OCI-LY1 (cell line): Measurements from ENCODE around the gene SLC46A1.
A peak's percentile ranks its signal among the peaks of the same experiment; 100 is the strongest.

Experiments
- H2AFZ ChIP-seq: fragments of 200-600 bp; sonication (generic), shearing (Covaris generic); 2 replicates; pipeline ENCODE4 v1.6.0; 2014; ENCODE audit warnings: antibody characterized with exemption, mild to moderate bottlenecking, low read length
- H3F3A ChIP-seq: fragments of 200-600 bp; sonication (generic), shearing (Covaris generic); 2 replicates; pipeline ENCODE4 v1.6.0; 2014; ENCODE audit warnings: mild to moderate bottlenecking, antibody characterized with exemption, low read length, moderate library complexity; ENCODE audit not compliant: insufficient read depth
- H3K27ac ChIP-seq: fragments of 200-600 bp; sonication (generic); 2 replicates; pipeline ENCODE4 v1.5.1; 2014; ENCODE audit warnings: low read length, mixed run types, mild to moderate bottlenecking, low read depth; ENCODE audit not compliant: poor library complexity, severe bottlenecking
- H3K27me3 ChIP-seq: fragments of 200-600 bp; sonication (generic); 2 replicates; pipeline ENCODE4 v1.6.0; 2014; ENCODE audit warnings: antibody characterized with exemption, mild to moderate bottlenecking, low read length, moderate library complexity; ENCODE audit not compliant: insufficient read depth
- H3K36me3 ChIP-seq: fragments of 200-600 bp; sonication (generic); 2 replicates; pipeline ENCODE4 v1.6.1; 2014; ENCODE audit warnings: mild to moderate bottlenecking, antibody characterized with exemption, low read length, moderate library complexity, mixed read lengths; ENCODE audit not compliant: insufficient read depth
- H3K4me1 ChIP-seq: fragments of 200-600 bp; sonication (generic); 2 replicates; pipeline ENCODE4 v1.5.1; 2014; ENCODE audit warnings: mild to moderate bottlenecking, low read length, moderate library complexity; ENCODE audit not compliant: insufficient read depth, severe bottlenecking
- H3K4me2 ChIP-seq: fragments of 200-600 bp; sonication (generic), shearing (Covaris generic); 2 replicates; pipeline ENCODE4 v1.6.1; 2014; ENCODE audit warnings: low read length
- H3K4me3 ChIP-seq: fragments of 200-600 bp; sonication (generic); 2 replicates; pipeline ENCODE4 v1.5.1; 2014; ENCODE audit warnings: low read length, low read depth, mild to moderate bottlenecking, mixed read lengths; ENCODE audit not compliant: poor library complexity, severe bottlenecking
- H3K79me2 ChIP-seq: fragments of 200-600 bp; shearing (Covaris generic); 2 replicates; pipeline ENCODE4 v1.6.1; 2016; ENCODE audit warnings: mixed run types, low read length, mixed read lengths; ENCODE audit not compliant: insufficient read depth
- H3K9ac ChIP-seq: fragments of 200-600 bp; sonication (generic), shearing (Covaris generic); 2 replicates; pipeline ENCODE4 v1.6.1; 2014; ENCODE audit warnings: mild to moderate bottlenecking, low read length, mixed read lengths
- H3K9me2 ChIP-seq: fragments of 200-600 bp; sonication (generic), shearing (Covaris generic); 2 replicates; pipeline ENCODE4 v1.6.1; 2014; ENCODE audit warnings: low read depth, mild to moderate bottlenecking, low read length, mixed read lengths
- H3K9me3 ChIP-seq: fragments of 200-600 bp; shearing (Covaris generic); 2 replicates; pipeline ENCODE4 v1.6.1; 2014; ENCODE audit warnings: low read length, mixed read lengths
- H4K20me1 ChIP-seq: fragments of 200-600 bp; sonication (generic), shearing (Covaris generic); 2 replicates; pipeline ENCODE4 v1.6.0; 2016; ENCODE audit warnings: mild to moderate bottlenecking, low read length; ENCODE audit not compliant: insufficient read depth
- EZH2 ChIP-seq: fragments of 200-600 bp; sonication (generic), shearing (Covaris generic); IDR thresholded peaks from 2 replicates; pipeline ENCODE4 v1.8.0; 2017; ENCODE audit warnings: borderline replicate concordance, mixed run types, mild to moderate bottlenecking, antibody characterized with exemption, low read length, moderate library complexity, mixed read lengths
- TF ChIP-seq, protein P1 (sequence below): fragments of 200-600 bp; sonication (generic), shearing (Covaris generic); IDR thresholded peaks from 2 replicates; pipeline ENCODE4 v1.5.1; 2017; ENCODE audit warnings: mild to moderate bottlenecking, antibody characterized with exemption, low read length, moderate library complexity, mixed read lengths

Gene SLC46A1

GRCh38 chr17:28407974-28408306 lies 1.9 kb upstream of the SLC46A1 start:
- Histone ChIP-seq H3K27me3 (no peaks in the 10 kb centered on the region), H3K9me2 (no peaks in the 10 kb centered on the region), H3K4me3 (no peak overlapping the region), H3F3A (no peaks in the 10 kb centered on the region), H3K9ac (no peak overlapping the region), H4K20me1 (no peaks in the 10 kb centered on the region), H3K27ac (no peak overlapping the region), H3K79me2 (no peaks in the 10 kb centered on the region), H3K36me3 (no peaks in the 10 kb centered on the region), H3K4me1 (peaks cover 9% of the 10 kb centered on the region), H2AFZ (no peak overlapping the region), H3K4me2 (no peak overlapping the region), H3K9me3 (no peaks in the 10 kb centered on the region)
- TF ChIP-seq EZH2 = no peak
- TF ChIP-seq, protein P1, sequence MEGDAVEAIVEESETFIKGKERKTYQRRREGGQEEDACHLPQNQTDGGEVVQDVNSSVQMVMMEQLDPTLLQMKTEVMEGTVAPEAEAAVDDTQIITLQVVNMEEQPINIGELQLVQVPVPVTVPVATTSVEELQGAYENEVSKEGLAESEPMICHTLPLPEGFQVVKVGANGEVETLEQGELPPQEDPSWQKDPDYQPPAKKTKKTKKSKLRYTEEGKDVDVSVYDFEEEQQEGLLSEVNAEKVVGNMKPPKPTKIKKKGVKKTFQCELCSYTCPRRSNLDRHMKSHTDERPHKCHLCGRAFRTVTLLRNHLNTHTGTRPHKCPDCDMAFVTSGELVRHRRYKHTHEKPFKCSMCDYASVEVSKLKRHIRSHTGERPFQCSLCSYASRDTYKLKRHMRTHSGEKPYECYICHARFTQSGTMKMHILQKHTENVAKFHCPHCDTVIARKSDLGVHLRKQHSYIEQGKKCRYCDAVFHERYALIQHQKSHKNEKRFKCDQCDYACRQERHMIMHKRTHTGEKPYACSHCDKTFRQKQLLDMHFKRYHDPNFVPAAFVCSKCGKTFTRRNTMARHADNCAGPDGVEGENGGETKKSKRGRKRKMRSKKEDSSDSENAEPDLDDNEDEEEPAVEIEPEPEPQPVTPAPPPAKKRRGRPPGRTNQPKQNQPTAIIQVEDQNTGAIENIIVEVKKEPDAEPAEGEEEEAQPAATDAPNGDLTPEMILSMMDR = no peak

DNA sequence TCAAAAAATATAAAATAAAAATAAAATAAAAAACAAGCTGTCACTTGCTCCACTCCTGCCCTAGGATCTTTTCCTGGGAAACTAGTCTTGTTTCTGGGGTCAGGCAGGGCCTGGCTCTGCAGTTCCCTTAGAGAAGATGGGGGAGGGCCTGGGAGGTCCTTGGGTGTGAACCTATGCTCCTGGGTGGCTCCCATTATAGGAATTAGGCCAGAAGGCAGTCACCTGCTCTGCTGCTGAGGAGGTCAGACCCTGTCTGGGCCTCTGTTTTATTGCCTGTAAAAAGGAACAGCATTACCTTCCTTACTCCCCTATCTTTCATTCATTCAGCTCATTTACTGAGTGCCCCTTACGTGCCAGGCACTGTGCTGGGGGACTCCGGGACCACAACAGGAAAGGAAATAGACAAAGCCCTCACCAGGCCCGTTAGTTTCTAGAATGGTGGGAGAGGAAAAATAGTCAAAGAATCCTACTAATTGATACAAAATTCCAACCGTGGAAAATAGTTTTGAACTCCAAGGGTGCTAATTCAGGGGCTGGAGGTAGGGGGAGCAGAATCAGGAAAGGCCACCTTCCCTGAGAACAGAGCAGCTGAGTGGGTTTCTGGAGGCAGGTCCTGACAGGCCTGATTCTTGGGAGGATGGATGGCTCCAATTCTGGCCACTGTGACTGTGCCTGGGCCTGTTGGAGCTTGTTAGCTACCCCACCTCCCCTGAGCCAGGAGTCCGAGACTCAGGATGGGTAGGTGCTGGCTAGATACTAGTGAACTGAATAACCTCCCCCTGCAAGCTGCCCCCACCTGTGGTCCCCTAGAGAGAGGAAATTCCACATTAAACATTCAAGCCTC lies 1.3 kb upstream of the SLC46A1 start:
- H2AFZ ChIP-seq = no peak overlapping the region
- H4K20me1 ChIP-seq = no peaks in the 10 kb centered on the region
- H3K9me2 ChIP-seq = no peaks in the 10 kb centered on the region
- H3K79me2 ChIP-seq = no peaks in the 10 kb centered on the region
- TF ChIP-seq, protein P1 = no peak
- TF ChIP-seq EZH2 = no peak
- no peak overlapping the region for H3K4me3 ChIP-seq
- peaks cover 9% of the 10 kb centered on the region for H3K4me1 ChIP-seq
- no peaks in the 10 kb centered on the region for H3F3A ChIP-seq
- H3K27me3 ChIP-seq = no peaks in the 10 kb centered on the region
- H3K9me3 ChIP-seq = no peaks in the 10 kb centered on the region
- no peak overlapping the region for H3K9ac ChIP-seq
- H3K4me2 ChIP-seq = no peak overlapping the region
- no peak overlapping the region for H3K27ac ChIP-seq
- H3K36me3 ChIP-seq = no peaks in the 10 kb centered on the region

GRCh38 chr17:28406473-28406814 lies 432 bp upstream of the SLC46A1 start:
- H3K27ac ChIP-seq = no peak overlapping the region
- H4K20me1 ChIP-seq = no peaks in the 10 kb centered on the region
- peaks cover 9% of the 10 kb centered on the region for H3K4me1 ChIP-seq
- H3K79me2 ChIP-seq = no peaks in the 10 kb centered on the region
- no peak overlapping the region for H2AFZ ChIP-seq
- H3K4me3 ChIP-seq = peak overlapping the region; percentile 79
- H3K9me3 ChIP-seq = no peaks in the 10 kb centered on the region
- H3K9ac ChIP-seq = peak overlapping the region; percentile 80
- H3F3A ChIP-seq = no peaks in the 10 kb centered on the region
- TF ChIP-seq EZH2 = no peak
- TF ChIP-seq, protein P1 = no peak
- no peaks in the 10 kb centered on the region for H3K36me3 ChIP-seq
- no peaks in the 10 kb centered on the region for H3K27me3 ChIP-seq
- peak overlapping the region; percentile 85 for H3K4me2 ChIP-seq
- H3K9me2 ChIP-seq = no peaks in the 10 kb centered on the region
